ENCODE data around the gene SH2B3.

The SH2B3 gene

GRCh38 chr12:111443086-111443485 lies 37.4 kb downstream of the SH2B3 start:
- in situ Hi-C loops (cut with MboI; ENCODE audit: low sequenced_read_pairs) = no loop called here

DNA sequence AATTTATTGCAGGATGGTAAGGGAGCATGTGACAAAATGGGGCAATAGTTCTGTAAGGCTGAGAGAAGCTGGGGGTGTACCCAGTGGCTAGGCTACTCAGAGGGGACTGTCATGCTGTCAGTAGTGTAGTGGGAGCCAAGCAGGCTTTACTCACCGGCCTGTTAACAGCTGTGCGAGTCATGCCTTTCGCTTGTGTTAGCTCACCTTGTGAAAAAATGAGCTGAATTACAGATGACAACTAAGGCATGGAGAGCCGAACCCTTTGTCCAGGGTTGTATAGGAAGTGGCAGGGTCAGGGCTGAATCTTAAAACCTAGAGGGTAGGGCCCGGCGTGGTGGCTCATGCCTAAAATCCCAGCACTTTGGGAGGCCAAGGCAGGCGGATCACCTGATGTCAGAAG lies 37.9 kb downstream of the SH2B3 start:
- in situ Hi-C loops (cut with MboI; ENCODE audit: low sequenced_read_pairs) = no loop called here

DNA sequence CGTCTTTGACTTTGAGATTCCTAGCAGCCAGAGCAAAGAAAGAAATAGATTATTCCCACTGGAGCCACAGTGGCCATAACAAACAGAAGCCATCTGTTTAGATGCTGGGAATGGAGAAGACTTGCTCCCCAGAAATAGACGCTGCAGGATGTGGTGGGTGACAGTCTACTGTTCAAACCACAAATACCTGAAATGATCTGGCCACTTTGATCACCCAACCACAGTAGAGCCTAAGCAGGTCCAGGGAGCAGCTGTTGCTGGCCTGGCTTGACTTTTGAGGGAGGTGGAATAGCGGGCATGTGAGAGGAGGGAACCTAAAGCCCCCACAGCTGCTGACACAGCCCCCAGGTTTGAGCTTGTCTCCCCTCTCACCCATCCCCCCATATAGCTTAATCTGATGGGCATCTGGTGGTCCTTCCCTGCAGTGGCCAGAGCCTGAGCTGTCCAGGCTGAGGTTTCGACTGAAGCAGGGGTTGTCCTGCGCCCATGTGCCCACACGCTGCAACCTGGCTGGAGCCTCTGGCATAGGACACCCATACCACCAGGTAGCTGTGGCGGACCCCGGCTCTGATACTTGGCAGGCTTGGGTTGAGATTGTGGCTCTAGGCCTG lies 38.7 kb downstream of the SH2B3 start:
- in situ Hi-C loops (cut with MboI; ENCODE audit: low sequenced_read_pairs) = no loop called here

- in situ Hi-C loops (cut with MboI; ENCODE audit: low sequenced_read_pairs) = loop anchor here (5.0 kb wide), 1 partner anchor 43 kb away; no protein-coding TSS in a partner anchor
Measured at GRCh38 chr12:111444925-111445725, 39.4 kb downstream of the SH2B3 start.

- in situ Hi-C loops (cut with MboI; ENCODE audit: low sequenced_read_pairs) = loop anchor here (5.0 kb wide), 1 partner anchor 44 kb away; no protein-coding TSS in a partner anchor
Measured at GRCh38 chr12:111445726-111446581, 40.2 kb downstream of the SH2B3 start.

GRCh38 chr12:111446631-111447570 lies 41.2 kb downstream of the SH2B3 start:
- in situ Hi-C loops (cut with MboI; ENCODE audit: low sequenced_read_pairs) = loop anchor here (5.0 kb wide), 1 partner anchor 45 kb away; no protein-coding TSS in a partner anchor

- in situ Hi-C loops (cut with MboI; ENCODE audit: low sequenced_read_pairs) = loop anchor here (5.0 kb wide), 1 partner anchor 45 kb away; no protein-coding TSS in a partner anchor
Measured at GRCh38 chr12:111447571-111448265, 42.0 kb downstream of the SH2B3 start.

DNA sequence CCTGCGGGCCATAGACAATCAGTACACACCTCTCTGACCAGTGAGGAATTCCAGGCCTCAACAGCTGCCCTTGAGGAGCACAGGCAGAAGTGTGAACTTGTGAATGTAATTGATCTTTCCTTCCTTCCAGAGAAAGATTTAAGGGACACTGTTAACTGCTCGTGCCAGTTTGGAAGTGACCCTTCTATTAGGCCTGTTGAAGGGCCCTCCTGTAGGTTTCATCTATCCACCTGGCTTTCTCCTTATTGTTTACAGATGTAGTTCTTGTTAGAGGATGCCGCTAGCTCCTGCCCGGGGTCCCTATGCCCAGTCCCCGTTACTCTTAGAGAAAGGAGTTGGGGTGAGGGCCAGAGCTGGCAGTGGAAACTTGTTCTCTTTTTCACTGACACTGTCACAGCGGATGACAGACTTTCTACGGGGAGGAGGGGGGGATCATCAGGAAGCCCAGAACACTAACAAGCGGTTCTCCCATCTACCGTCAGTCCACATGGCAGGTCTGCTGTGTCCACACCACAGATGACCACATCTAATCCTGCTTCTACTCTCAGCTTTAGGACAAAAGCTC lies 42.6 kb downstream of the SH2B3 start:
- in situ Hi-C loops (cut with MboI; ENCODE audit: low sequenced_read_pairs) = loop anchor here (5.0 kb wide), 1 partner anchor 46 kb away; no protein-coding TSS in a partner anchor

DNA sequence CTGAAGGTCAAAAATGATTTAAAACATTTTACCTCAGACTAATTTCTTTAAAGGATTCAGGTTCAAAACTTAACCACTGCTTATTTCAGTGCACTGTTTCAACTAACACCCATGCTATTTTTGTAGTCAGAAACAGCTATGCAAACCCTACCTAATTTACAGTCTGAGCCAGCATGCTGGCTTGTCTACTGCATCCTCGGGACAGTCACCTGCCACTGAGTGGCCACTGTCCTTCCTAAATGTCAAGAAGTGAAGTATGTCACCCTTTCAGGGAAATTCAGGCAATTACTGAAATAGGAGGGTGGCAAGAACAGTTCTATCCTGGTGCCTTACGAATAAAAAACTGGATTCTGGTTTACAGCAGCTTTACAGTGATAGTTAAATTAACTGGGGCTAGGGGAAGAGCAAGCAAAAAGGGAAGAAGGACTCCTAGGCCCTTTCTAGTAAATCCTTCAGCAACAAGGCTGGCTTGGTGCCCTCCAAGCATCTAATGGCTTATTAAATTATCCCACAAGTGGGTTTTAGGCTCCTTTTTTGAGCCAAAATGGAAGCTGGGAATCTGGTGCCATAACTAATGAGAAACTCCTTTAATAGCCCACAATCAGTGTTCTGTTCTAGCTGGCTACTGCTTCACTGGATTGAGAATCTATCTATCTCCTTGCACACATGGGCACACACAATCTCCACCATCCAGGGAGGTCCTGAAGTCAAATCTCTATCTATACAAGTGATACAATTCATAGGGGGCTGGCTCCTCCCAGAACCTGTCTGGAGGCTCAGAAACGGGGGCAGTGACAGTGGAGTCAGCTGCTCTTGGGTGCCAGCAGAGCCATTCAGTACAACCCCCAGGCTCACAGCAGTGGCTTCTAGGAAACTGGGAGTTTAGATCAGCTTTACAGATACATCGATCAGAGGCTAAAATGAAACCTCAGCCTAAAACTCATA lies 43.4 kb downstream of the SH2B3 start:
- in situ Hi-C loops (cut with MboI; ENCODE audit: low sequenced_read_pairs) = loop anchor here (5.0 kb wide), 1 partner anchor 47 kb away; no protein-coding TSS in a partner anchor

GRCh38 chr12:111450676-111451075 lies 45.0 kb downstream of the SH2B3 start:
- in situ Hi-C loops (cut with MboI; ENCODE audit: low sequenced_read_pairs) = no loop called here

DNA sequence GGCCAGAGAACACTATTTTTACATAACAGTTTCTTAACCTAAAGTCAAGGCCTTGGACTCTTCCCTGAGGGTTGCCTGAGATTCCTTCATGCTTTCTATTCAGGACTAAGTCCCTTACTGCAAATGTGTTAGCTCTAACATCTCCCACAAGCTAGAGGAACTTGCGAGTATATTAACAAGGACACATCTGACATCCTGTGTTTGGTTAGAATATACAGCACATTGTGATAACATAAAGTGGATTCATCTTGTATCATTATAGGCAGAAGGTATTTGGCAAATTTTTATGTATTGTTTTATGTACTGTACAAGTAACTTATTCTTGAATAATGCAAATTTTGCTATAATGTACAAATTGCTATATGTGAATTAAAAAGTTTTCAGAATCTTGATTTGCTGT lies 45.5 kb downstream of the SH2B3 start:
- in situ Hi-C loops (cut with MboI; ENCODE audit: low sequenced_read_pairs) = no loop called here

DNA sequence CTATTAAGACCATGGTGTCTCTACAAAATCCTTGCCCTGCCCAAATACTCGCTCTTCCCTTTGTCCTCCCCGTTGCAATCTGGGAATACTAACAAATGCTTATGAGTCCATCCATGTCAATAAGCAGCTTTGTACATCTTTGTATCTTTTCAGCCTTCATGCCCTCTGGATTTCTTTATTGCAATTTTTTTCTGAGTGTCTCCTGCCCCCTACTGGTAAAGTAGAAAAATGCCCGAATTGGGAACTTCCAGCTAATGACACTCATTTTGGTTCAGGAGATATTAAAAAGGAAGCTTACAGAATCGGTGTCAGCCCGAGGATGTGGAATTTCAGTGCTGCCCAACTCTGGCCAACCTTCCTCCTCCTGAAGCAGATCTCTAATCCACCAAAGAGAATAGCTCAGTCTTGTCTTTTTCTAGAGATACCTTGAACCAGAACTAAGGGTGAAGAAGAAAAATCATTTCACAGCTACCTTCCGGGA lies 46.0 kb downstream of the SH2B3 start:
- in situ Hi-C loops (cut with MboI; ENCODE audit: low sequenced_read_pairs) = no loop called here

GRCh38 chr12:111453071-111453989 lies 47.6 kb downstream of the SH2B3 start:
- in situ Hi-C loops (cut with MboI; ENCODE audit: low sequenced_read_pairs) = no loop called here

GRCh38 chr12:111454311-111454710 lies 48.6 kb downstream of the SH2B3 start:
- in situ Hi-C loops (cut with MboI; ENCODE audit: low sequenced_read_pairs) = no loop called here

GRCh38 chr12:111454716-111455447 lies 49.2 kb downstream of the SH2B3 start:
- in situ Hi-C loops (cut with MboI; ENCODE audit: low sequenced_read_pairs) = no loop called here
